Measurements from ENCODE around the gene SPATA6L. TPM values are rescaled to one million over a fixed set of nuclear protein-coding genes. Genes with fewer than 3 reads are reported as not detected.

SPATA6L gene
- total and polyA plus RNA-seq, 9 of the 15 experiments (the other 6 are each of a cell fraction or from before 2014, with no cell fraction given), result 0.03 to 1.00 (median 0.08) TPM; not detected in 4

DNA sequence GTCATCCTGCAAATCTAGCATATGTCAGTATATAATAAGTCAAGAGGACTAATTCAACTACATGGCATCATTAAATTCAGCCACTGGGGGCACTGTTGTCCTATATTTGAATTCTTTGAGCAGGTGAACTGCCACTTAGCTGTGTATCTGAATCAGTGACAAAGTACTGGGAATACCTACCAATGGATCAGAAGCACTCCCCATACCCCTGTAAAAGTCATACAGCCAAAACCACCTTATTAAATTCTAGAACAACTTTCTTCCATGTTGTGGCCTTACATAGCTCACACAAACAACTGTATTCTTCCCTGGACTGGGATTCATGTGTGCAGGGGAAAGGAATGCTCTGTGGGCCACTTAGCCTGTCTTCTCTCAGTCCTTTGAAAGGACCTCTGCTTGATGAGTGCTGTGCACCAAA lies 61.6 kb downstream of the SPATA6L start:
- Histone ChIP-seq H3K9ac (ENCODE audit: insufficient read depth in 1 of 2, low read depth in 2 of 2, low read length in 2 of 2) (no peak overlapping the region), H3K9me3 (replicated peaks; ENCODE audit: control insufficient read depth, insufficient read depth, low read depth, low read length) (no peaks in the 10 kb centered on the region), H3K9me1 (ENCODE audit: control insufficient read depth, insufficient read depth, low read length) (no peaks in the 10 kb centered on the region), H3K79me2 (ENCODE audit: control insufficient read depth, insufficient read depth, low read length) (no peaks in the 10 kb centered on the region), H3K27me3 (ENCODE audit: control insufficient read depth in 2 of 2, insufficient read depth in 2 of 2, low read length in 2 of 2) (peaks cover 3 to 4% of the 10 kb centered on the region in 2 experiments; a peak in 3 of 5 replicates), H3K36me3 (ENCODE audit: control insufficient read depth, insufficient read depth, low read length) (no peaks in the 10 kb centered on the region), H3K4me3 (no peak overlapping the region), H2AFZ (ENCODE audit: low read depth, low read length) (no peak overlapping the region), H3K27ac (ENCODE audit: extremely low read depth, low read depth, low read length) (no peak overlapping the region), H4K20me1 (replicated peaks; ENCODE audit: control insufficient read depth, insufficient read depth, low read length) (no peaks in the 10 kb centered on the region), H3K4me1 (replicated peaks in 1 of 2; ENCODE audit: control insufficient read depth in 2 of 2, insufficient read depth in 2 of 2, low read length in 2 of 2) (peaks cover 0 to 3% of the 10 kb centered on the region in 2 experiments; a peak in 1 of 5 replicates), H3K4me2 (ENCODE audit: insufficient read depth, low read length) (no peak overlapping the region)
- in situ Hi-C loops (cut with MboI), result loop anchor here (25.0 kb wide), 1 partner anchor 833 kb away; the partner anchor contains the start of gene PLGRKT
- DNase-seq (ENCODE audit: extremely low read depth in 1 of 4, low spot score in 3 of 4) (peak; percentile 27 to 72 (median 40)), FAIRE-seq (peak; percentile 62), ATAC-seq (peak; percentile 93)
- intact Hi-C loops (cut with micrococcal nuclease), result loop anchor here (10.0 kb wide), 1 partner anchor 150 kb away; no protein-coding TSS in a partner anchor
- TF ChIP-seq POLR2B (IDR thresholded peaks at IDR 0.05; ENCODE audit: low read depth, partially characterized antibody) (no peak), MCM2 (IDR thresholded peaks at IDR 0.05; ENCODE audit: low read depth) (no peak), RFX5 (IDR thresholded peaks at IDR 0.05; ENCODE audit: low read depth, low read length) (no peak), RAD21 (CRISPR knock-in tag; conservative IDR thresholded peaks at IDR 0.05 in 1 of 2, IDR thresholded peaks at IDR 0.05 in 1 of 2) (peak; percentile 9 to 55; a peak in 2 of 4 replicates), IFI16 (CRISPR knock-in tag; IDR thresholded peaks at IDR 0.05) (no peak), TEAD4 (IDR thresholded peaks at IDR 0.05; ENCODE audit: low read length) (no peak), TEAD4 (CRISPR knock-in tag; IDR thresholded peaks at IDR 0.05; ENCODE audit: borderline replicate concordance) (no peak)
- TF ChIP-seq, protein P1, sequence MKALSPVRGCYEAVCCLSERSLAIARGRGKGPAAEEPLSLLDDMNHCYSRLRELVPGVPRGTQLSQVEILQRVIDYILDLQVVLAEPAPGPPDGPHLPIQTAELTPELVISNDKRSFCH (CRISPR knock-in tag; IDR thresholded peaks at IDR 0.05), result no peak
- TF ChIP-seq, protein P1 (tag; IDR thresholded peaks at IDR 0.05), result no peak
- TF ChIP-seq, protein P2, sequence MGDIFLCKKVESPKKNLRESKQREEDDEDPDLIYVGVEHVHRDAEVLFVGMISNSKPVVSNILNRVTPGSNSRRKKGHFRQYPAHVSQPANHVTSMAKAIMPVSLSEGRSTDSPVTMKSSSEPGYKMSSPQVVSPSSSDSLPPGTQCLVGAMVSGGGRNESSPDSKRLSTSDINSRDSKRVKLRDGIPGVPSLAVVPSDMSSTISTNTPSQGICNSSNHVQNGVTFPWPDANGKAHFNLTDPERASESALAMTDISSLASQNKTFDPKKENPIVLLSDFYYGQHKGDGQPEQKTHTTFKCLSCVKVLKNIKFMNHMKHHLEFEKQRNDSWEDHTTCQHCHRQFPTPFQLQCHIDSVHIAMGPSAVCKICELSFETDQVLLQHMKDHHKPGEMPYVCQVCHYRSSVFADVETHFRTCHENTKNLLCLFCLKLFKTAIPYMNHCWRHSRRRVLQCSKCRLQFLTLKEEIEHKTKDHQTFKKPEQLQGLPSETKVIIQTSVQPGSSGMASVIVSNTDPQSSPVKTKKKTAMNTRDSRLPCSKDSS (IDR thresholded peaks at IDR 0.05; ENCODE audit: low read depth, partially characterized antibody), result no peak
- TF ChIP-seq, protein P3, sequence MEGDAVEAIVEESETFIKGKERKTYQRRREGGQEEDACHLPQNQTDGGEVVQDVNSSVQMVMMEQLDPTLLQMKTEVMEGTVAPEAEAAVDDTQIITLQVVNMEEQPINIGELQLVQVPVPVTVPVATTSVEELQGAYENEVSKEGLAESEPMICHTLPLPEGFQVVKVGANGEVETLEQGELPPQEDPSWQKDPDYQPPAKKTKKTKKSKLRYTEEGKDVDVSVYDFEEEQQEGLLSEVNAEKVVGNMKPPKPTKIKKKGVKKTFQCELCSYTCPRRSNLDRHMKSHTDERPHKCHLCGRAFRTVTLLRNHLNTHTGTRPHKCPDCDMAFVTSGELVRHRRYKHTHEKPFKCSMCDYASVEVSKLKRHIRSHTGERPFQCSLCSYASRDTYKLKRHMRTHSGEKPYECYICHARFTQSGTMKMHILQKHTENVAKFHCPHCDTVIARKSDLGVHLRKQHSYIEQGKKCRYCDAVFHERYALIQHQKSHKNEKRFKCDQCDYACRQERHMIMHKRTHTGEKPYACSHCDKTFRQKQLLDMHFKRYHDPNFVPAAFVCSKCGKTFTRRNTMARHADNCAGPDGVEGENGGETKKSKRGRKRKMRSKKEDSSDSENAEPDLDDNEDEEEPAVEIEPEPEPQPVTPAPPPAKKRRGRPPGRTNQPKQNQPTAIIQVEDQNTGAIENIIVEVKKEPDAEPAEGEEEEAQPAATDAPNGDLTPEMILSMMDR (IDR thresholded peaks at IDR 0.05 in 2 of 3, conservative IDR thresholded peaks at IDR 0.05 in 1 of 3; ENCODE audit: insufficient read depth in 2 of 3, low read depth in 1 of 3, low read length in 3 of 3), result peak; percentile 31 to 64 (median 58); a peak in 5 of 6 replicates
- CTCF ChIA-PET (ENCODE audit: low intra/inter-chr PET ratio), result no interaction called here
- POLR2A ChIA-PET, result interaction anchor here (1.0 to 1.9 kb wide), 4 partner anchors 9 to 249 kb away, joined by 3 to 5 read pairs (median 4); no protein-coding TSS in a partner anchor
- BruUV-seq (replicated peaks), result no TSS peak

Data from K562 (cell line).